Fibroblast of skin of right biceps (primary cell): ENCODE measurements around the gene FEM1C.

ENCODE experiments used
- DNase-seq: peaks from one replicate; pipeline ENCODE4 v3.0.0-alpha.2; 2013

FEM1C gene, protein sequence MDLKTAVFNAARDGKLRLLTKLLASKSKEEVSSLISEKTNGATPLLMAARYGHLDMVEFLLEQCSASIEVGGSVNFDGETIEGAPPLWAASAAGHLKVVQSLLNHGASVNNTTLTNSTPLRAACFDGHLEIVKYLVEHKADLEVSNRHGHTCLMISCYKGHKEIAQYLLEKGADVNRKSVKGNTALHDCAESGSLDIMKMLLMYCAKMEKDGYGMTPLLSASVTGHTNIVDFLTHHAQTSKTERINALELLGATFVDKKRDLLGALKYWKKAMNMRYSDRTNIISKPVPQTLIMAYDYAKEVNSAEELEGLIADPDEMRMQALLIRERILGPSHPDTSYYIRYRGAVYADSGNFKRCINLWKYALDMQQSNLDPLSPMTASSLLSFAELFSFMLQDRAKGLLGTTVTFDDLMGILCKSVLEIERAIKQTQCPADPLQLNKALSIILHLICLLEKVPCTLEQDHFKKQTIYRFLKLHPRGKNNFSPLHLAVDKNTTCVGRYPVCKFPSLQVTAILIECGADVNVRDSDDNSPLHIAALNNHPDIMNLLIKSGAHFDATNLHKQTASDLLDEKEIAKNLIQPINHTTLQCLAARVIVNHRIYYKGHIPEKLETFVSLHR

DNA sequence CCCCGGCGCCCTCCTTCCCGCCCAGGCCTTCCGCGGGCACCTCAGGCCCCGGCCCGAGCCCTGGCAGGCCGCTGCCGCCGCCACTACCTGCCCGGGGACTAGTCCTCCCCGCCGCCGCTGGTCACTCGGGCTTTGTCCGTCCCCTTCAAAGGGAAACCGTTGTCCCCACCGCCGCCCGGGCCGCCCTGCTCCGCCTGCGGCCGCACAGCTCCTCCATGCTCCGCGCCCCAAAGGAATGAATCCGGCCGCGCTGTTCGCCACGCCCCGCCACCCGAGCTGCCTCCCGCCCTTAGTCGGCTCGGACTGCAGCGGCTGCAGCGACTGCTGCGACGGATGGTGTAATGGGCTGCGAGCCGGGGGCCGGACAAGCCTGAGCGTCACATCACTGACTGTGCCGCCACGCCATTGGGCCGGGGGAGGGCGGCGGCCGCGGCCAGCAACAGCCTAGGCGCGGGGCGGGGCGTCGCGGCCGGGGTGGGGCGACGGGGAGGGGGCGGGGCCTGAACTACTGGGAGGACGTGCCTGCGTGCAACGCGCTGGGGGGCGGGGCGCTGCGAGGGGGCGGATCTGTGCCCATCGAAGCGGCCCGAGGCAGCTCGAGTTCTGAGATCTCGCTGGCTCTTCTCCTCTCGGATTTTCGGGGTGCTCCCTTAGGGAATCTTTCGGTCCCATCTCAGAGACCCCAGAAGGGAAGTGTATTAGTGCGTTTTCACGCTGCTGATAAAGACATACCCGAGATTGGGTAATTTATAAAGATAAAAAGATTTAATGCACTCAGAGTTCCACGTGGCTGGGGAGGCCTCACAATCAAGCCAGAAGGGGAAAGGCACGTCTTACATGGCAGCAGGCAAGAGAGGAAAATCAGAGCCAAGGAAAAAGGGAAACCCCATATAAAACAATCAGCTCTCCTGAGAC lies at the start of gene FEM1C:
Gene FEM1C (minus strand): TSS at position 340 of the 915 bp plus-strand sequence. CDS start 1,282 bp downstream, outside the sequence.
- DNase-seq, result peak; percentile 99

DNA sequence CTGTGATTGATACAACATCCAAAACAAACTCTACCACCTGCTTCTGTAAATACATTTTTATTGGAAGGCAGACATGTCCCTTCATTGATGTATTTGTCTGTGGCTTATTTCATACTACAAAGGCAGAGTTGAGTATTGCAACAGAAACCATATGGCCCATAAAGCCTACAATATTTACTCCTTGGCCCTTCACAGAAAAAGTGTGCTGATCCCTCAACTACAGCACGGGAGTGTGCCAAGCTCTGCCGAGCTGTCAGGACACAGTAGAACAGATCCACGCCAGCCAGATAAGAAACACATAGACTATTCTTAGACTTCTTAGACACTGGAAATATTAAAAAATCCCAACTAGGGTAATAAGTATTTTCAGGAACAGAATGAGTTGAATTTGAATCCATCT lies 44.5 kb upstream of the FEM1C start:
- DNase-seq, result no peak

DNA sequence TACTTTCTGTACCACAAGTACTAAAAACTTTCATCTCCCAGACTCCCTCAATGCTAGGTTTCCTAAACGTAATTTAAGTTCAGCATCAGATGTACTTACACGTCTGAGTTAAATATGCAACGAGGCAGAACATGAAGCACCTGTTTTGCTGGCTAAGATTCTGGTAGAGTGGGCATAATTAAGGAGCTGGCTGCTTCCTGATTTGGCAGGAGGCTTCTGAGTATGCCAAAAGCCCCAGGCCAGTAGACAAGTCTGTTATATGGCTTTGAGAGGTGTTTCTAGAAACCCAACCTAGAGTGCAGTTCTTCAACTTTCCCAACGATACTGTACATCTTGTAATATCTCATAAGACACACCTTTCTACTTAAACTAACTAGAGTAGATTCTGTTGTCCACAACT lies 44.1 kb upstream of the FEM1C start:
- no peak for DNase-seq

DNA sequence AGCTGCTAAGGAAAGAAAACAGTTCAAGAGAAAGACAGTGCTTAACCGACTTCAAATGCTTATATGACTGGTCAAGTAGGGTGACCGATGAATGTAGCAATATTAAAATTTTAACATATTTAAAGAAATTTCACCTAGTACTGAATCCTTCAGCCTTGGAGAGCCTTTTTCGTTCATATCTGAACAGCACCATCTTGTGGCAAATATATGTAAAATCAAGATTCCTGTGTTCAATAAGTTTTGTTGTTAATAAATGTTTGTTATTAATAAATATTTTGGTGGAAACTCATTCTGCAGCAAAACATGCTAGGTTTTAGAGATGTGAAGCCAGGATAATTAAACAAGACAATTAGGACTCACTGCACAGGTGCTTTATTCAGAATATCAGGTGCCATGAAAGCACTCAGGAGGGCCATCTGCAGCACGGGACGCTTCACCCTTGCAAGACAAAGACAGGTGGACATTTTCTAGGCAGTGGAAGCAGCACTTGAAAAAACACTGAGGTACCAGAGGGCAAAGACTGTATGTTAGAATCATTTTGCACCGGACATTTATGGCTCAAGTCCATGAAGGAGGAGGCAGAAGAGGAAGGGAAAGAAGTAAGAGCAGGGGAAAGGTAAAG lies 42.1 kb upstream of the FEM1C start:
- peak; percentile 34 for DNase-seq

DNA sequence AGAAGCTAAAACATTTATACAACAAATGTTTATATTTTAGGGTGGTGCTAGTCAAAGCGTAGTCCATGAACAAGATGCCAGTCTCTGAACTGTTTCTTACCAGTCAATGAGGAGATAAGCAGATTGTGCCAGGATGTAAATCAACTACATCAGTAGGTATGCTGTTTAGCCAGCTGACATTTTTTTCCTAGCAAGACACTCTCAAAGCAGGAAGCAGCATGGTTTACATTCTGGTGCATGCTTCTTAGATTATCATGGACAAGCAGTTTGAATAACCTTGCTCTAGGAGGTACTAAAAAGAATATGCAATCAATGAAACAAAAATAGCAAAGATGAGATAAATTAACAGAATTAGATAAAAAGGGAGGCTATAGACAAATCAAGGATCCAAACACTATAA lies 40.7 kb upstream of the FEM1C start:
- no peak for DNase-seq

DNA sequence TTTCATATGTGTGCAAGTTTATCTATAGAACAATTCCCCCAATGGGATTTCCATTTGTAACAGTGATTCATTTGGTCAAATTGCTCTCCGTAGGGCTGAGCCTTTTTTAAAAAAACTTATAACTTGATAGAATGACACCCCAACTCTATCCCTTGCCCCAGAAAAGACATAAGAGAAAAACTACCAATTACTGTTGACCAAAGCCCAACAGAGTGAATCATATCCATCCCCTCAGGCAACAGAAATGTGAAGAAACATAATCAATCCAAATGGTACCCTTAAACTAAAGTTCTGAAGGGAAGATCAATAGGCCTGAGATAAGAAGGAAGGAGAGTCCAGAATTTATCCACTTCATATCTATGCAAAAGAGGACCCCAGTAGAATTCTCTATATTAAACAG lies 39.9 kb upstream of the FEM1C start:
- DNase-seq, result no peak

DNA sequence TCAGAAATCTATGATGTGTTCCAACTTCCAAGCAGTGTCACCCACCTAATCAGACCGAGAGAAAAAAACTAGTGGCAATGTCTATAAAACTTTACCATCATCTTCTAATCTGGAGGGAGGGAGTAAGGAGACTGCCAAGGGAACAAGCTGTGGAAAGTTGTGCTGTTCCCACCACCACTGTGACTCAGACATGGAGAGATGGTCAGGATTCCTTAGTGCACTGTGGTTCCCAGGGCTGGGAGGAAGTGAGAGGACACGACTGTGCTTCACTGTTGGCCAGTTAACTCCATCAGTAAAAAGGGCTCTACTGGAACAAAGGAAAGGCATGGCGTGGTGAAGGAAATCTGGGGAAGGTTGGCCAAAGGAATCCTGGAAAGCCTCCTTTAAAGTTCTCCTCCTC lies 38.9 kb upstream of the FEM1C start:
- peak; percentile 91 for DNase-seq

DNA sequence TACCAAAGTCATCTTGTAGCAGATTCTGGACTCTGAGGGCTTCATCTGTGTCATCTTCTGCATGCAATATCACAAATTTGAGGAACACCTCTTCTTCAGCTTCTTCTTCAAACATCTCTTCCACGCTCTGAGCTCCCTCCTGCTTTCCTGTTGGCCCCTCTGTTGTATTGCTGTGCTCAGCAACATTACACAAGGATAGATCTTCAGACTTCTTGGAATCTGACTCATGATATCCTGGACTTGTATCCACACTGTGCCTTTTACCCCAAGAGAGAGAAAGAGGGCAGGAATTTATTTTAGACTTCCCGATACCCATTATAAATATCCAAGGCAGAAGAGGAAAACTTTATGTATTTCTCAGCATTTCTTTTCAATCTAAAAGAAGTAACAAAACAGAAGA lies 36.4 kb upstream of the FEM1C start:
- no peak for DNase-seq

DNA sequence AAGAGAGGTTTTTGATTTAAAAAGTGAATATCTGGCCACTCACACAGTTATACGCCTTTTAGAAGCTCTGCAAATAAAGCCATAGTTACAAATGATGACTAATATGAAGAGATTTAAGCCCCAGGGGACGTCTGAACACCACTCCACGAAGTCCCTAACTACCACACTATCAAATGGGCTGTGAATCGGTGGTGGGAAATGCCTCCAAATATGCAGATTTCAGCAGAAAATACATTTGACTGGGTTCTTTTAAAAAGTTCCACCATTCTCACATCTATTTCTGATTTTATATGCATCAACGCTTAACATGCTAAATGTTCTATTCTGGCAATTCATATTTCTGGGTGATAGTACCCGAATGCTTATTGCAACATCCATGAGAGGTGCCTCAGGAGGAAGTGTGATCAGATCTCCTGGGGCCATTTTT lies 35.2 kb upstream of the FEM1C start:
- peak; percentile 74 for DNase-seq

DNA sequence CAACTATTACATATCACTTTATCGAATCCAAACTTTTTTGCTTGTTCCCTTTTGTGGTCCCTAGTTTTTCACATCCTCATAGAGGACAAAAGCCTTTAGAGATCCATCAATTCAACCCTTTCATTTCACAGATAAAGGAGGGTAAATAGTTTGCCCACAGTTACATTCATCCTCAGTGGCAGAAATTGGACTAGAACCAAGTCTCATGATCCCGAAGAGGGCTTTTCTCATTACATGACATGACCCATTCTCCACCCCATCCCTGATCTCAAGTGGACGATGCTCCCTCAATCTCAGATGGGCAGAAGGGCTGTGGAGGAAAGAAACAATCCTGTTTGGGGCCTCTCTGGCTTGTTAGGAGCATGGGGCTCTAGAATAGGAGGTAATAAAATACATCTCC lies 34.6 kb upstream of the FEM1C start:
- DNase-seq, result no peak

DNA sequence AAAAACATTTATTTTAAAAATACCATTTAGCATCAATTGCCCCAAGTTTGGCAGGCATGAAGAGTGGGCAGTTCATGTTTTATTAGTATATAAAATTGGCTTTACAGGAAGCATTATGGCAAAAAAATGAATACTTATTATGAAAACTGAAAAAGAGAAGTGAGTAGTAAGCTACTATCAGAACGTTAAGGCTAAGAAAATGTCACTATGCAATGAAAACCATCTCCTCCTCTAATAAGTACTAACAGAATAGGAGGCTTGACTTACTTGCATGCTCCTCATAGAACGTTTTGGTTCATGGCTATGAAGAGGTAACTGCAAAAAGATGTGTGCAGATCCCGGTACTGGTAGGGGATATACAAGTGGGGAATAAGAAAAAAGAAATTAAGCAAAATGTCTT lies 34.1 kb upstream of the FEM1C start:
- DNase-seq, result no peak

DNA sequence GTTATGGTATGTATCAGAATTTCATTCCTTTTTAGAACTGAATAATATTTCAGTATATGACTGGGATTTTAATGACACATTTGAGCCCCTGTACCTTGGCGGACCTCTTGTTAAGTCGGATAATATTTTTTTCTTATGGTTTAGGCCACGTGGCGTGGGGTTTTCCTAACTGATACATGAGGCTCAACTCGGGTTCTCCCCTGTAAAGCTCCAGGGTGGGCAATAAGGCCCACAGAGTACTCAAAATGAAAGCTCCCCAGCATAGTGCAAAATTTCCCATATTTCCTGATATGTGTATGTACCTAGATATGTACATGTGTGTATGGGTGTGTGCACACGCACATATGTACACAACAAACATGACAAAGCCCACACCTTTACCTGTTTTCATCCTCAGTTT lies 33.2 kb upstream of the FEM1C start:
- no peak for DNase-seq

DNA sequence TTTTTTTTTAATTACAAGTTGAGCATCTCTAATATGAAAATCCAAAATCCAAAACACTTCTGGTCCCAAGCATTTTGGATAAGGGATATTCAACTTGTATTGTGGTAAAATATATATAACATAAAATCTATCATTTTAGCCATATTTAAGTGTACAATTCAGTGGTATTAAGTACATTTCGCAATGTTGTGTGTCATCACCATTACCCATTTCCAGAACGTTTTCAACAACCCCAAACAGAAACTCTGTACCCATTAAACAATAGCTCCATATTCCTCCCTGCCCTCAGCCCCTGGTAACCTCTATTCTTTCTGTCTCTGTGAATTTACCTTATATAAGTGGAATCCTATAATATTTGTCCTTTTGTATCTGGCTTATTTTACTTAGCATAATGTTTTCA lies 32.8 kb upstream of the FEM1C start:
- no peak for DNase-seq

DNA sequence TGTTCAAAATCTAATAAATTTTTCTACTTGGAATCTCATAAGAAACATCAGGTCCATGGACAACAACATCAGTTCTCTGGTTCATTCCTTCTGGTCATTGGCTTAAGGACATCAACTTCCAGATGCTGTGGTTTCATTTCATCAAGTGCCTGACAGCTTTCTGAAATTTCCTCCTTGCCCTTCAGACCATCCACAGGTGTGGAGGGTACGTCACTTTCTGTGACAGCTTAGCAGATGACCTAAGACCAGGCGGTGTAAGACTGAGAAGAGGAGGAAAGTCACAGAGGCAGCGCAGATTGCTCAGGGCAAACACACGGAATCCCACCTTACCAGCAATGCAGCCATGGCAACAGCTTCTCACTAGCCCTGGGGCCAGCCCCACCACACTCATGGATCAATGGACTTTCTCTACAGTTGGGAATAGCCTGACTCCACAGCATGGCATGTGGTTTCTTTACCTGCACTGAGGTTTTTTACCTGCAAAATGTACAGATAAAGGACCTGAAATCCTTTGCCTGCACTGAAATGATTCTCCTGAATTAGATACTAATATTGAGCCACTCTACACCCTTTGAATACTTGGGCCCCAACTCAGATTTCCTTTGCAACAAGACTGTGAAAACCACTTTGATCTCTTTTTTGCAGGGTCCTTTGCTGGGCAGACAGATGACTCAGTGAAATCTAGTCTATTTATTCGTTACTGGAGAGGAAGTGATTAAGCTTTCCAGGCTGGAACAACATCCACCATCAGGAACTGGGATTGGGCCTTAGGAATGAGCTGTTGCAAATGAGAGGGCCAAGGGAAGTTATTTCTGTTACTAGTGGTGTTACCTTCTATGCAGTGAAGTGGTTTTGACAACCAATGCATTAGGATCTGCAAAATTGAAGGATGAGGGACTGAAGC lies 30.8 kb upstream of the FEM1C start:
- DNase-seq, result peak; percentile 86

DNA sequence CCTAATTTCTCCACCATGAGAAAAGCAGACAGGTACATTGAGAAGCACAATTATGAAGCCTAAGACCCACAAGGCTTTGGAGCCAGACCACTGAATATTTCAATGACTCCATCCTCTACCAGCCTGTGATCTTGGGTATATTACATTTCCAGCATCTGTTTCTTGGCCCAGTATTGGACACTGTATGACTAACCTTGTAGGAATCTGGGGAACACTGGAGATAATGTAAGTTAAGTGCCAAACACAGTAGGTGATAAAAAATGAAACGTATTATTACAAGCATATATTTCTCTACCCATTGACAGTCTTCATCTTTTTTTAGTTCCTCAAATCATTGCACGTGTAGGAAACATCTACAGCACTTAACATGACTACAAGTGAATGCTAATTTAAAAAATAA lies 28.6 kb upstream of the FEM1C start:
- DNase-seq, result peak; percentile 74

DNA sequence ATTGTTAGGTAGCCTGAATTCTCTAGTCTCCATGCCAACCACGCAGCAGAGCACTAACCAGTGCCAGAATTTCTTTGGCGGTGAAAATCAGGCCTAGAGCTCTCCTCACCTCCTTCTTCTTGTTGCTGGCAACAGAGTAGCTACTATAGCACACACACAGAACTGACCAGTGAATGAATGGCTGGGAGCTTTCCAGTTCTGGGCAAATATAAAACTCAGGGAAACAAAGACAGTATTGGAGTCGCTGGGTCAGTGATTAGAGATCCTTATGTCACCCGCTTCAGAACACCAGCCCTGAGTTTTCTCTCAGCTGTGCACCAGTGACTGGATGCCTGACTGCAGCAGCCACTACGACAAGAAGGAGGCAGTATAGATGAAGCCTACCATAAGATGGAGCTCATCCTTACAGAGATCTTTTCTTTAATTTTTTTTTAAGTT lies 26.9 kb upstream of the FEM1C start:
- no peak for DNase-seq

DNA sequence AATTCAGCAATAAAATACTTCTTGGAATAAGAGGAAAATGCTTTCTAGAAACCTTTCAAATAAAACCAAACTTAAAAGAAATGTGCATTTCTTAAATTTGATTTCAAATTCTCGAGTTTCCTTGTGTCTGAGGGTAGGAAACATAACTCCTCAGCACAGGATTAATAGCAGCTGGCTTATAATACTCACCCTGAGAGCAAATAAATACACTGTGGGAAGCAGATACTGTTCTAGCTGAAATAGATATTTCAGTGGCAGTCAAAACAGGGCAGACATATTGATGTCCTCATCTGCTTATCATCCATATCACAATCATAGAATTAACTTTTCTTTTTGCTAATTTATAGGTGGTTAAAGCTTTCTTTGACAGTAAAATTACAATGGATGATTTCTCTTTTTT lies 24.1 kb upstream of the FEM1C start:
- DNase-seq, result no peak

DNA sequence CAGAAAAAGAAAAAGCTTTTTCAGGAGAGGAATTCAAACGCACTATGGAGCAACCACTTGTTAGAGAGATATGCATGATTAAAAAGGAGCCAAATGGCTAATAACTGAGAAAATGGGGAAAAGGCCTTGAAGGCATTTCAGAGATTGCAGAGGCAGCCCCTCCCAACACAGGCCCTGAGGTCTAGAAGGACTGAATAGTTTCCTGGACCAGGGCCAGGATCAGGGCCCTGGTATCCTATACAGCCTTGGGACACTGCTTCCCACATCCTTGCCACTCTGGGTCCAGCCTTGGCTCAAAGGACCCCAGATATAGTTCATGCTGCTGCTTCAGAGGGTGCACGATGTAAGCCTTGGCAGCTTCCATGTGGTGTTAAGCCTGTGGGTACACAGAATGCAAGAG lies 20.7 kb upstream of the FEM1C start:
- DNase-seq, result no peak

DNA sequence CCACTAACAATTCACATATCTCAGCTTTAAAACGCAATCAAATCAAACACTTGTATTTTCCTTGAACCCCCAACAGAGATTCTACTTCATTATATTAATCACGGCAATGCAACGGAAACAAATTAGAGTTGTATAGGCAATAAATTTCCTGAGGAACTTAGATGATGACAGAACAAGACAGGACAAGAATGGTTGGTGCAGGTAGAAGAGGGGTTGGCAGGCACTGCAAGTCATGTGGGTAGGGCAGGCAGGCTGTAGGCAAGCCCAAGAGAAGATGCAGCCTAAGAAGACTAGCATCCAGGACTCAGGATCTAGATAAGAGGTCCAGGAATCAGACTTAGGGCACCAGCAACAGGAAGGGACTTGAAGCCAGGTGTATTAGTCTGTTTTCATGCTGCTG lies 16.6 kb upstream of the FEM1C start:
- no peak for DNase-seq

DNA sequence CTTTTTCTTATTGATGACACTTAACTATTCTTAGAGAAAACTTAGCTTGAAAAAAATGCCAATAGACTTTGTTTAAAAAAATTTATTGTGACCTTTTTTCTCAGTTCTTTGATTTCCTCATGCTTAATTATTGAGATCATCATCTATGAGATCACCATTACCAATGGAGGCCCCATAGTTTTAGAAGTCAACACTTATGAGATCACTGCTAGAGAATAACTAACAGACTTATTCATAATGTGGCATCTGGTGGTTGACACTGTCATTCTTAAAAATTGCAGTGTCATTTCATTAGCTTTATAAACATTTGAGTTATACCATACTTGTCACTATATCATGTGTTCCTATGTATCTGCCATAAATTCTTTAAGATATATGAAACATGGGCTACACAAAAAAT lies 14.9 kb upstream of the FEM1C start:
- DNase-seq, result peak; percentile 85

DNA sequence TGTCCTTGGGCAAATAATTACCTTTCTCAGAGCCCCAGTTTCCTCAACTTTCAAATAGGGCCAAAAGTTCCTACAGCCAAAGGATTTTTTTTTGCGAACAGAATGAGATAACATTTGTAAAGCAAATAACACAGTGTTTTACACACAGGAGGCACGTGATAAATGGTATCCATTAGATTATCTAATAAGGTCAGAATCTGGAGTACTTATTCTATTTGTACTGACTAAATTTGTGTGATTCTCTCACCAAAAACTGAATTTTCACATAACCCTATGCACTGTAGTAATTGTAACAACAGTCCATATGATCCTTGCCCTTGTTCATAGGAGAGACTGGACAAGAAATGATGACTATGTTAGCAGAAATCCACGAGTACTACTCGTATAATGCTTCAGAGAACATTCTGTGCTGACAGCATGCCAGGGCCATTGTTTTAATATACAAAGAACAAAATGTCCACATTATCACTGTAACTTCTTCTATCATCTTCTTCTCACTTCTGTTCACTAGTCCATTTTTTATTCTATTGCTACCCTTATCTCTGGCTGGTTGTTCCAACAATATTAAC lies 13.9 kb upstream of the FEM1C start:
- DNase-seq, result no peak
